ENCODE measurements around the gene HMGN3. TPM values are rescaled to one million over a fixed set of nuclear protein-coding genes. Genes with fewer than 3 reads are reported as not detected.

The HMGN3 gene
- total RNA-seq, 1 experiment from 2014 or later, result 183 TPM

GRCh38 chr6:79238919-79239318 lies 4.4 kb upstream of the HMGN3 start:
- no peak overlapping the region for H2BK5ac ChIP-seq (ENCODE audit: insufficient read length, low read length)
- H2AFZ ChIP-seq (ENCODE audit: low read length), result no peak overlapping the region
- H3K4ac ChIP-seq (ENCODE audit: low read depth, low read length), result no peak overlapping the region
- H3K79me2 ChIP-seq (ENCODE audit: insufficient read depth, low read length), result no peaks in the 10 kb centered on the region
- no peak overlapping the region for H3T11ph ChIP-seq (ENCODE audit: low read length)
- Mint-ChIP-seq H3K4me1 (peaks cover 3 to 7% of the 10 kb centered on the region in 2 experiments), H3K27me3 (ENCODE audit: low read depth) (peaks cover 5% of the 10 kb centered on the region; the same call in 1 of the 2 replicates), H3K4me3 (no peak overlapping the region; a peak in 1 of 5 replicates), H3K9me3 (0 out of 5 replicates have a peak, but pooled peaks cover 0 to 5% of the 10 kb centered on the region in 2 experiments), H3K27ac (peak overlapping the region in 1 of 3 experiments; percentile 47; a peak in 1 of 7 replicates), H3K36me3 (ENCODE audit: insufficient read depth in 1 of 3, low read depth in 3 of 3) (peaks cover 0 to 10% (median 2%) of the 10 kb centered on the region in 3 experiments; a peak in 2 of 7 replicates)
- no peak for DNase-seq
- H4K20me1 ChIP-seq (ENCODE audit: control insufficient read depth, insufficient read depth, insufficient read length), result no peaks in the 10 kb centered on the region
- no peak overlapping the region for H2BK15ac ChIP-seq (ENCODE audit: low read depth, low read length)
- H3K56ac ChIP-seq (ENCODE audit: insufficient read length, low read depth, low read length), result no peak overlapping the region
- no peak overlapping the region for H4K91ac ChIP-seq (ENCODE audit: insufficient read length, low read depth, low read length)
- peaks cover 5% of the 10 kb centered on the region for H3K23me2 ChIP-seq (ENCODE audit: insufficient read length, low read depth, low read length, poor library complexity, severe bottlenecking)
- H2BK120ac ChIP-seq (ENCODE audit: low read depth, low read length, poor library complexity, severe bottlenecking), result no peak overlapping the region
- no peaks in the 10 kb centered on the region for H3K9me3 ChIP-seq (ENCODE audit: control insufficient read depth, low read depth, low read length)
- no peaks in the 10 kb centered on the region for H3K79me1 ChIP-seq (ENCODE audit: insufficient read depth, low read depth, low read length, poor library complexity, severe bottlenecking)
- no peak overlapping the region for H3K23ac ChIP-seq (ENCODE audit: insufficient read length, low read depth, low read length)
- H2AK5ac ChIP-seq (ENCODE audit: insufficient read length, low read length), result no peak overlapping the region
- no peak overlapping the region for H2BK20ac ChIP-seq (ENCODE audit: low read depth, low read length, poor library complexity, severe bottlenecking)
- no peak overlapping the region for H4K5ac ChIP-seq (ENCODE audit: insufficient read length, low read depth, low read length)
- no peak overlapping the region for H3K27ac ChIP-seq (ENCODE audit: insufficient read length, low read depth, low read length)
- H4K8ac ChIP-seq (replicated peaks; ENCODE audit: insufficient read length, low read depth, low read length), result no peak overlapping the region
- H3K4me2 ChIP-seq (ENCODE audit: insufficient read depth, insufficient read length, low read length), result no peak overlapping the region
- no peak overlapping the region for H3K9ac ChIP-seq (ENCODE audit: extremely low read depth, insufficient read length, low read length)
- H3K27me3 ChIP-seq (ENCODE audit: insufficient read depth, low read length), result no peaks in the 10 kb centered on the region
- no peak overlapping the region for H3K14ac ChIP-seq (ENCODE audit: insufficient read depth, low read length)
- no peak for TF ChIP-seq CTCF (conservative IDR thresholded peaks at IDR 0.05)
- H3K4me1 ChIP-seq (ENCODE audit: insufficient read depth, low read length), result no peaks in the 10 kb centered on the region
- no peak overlapping the region for H2BK12ac ChIP-seq (ENCODE audit: insufficient read length, low read depth, low read length)
- H3K18ac ChIP-seq (ENCODE audit: insufficient read length, low read depth, low read length), result no peak overlapping the region

Measured in H9 (cell line).